Muscle of leg (tissue), 16 donors: ENCODE data around the gene PLEKHM2. TPM values are rescaled to one million over a fixed set of nuclear protein-coding genes. Genes with fewer than 3 reads are reported as not detected.

Experiments used
- DNase-seq: peaks from one replicate; pipeline ENCODE4 v3.0.0; 2013
- H3K27ac ChIP-seq: one replicate; pipeline ENCODE4 v1.5.1; 2013; ENCODE audit warnings: mild to moderate bottlenecking, low read length, control low read depth
- H3K27me3 ChIP-seq: one replicate; pipeline ENCODE4 v1.6.1; 2013; ENCODE audit warnings: low read length; ENCODE audit not compliant: control insufficient read depth, insufficient read depth
- H3K36me3 ChIP-seq: one replicate; pipeline ENCODE4 v1.6.1; 2013; ENCODE audit warnings: low read length; ENCODE audit not compliant: control insufficient read depth, insufficient read depth
- H3K4me1 ChIP-seq: one replicate; pipeline ENCODE4 v1.6.1; 2013; ENCODE audit warnings: low read length; ENCODE audit not compliant: control insufficient read depth, insufficient read depth
- H3K4me3 ChIP-seq: one replicate; pipeline ENCODE4 v1.5.1; 2013; ENCODE audit warnings: low read length, control low read depth
- H3K9me3 ChIP-seq: replicated peaks from 2 replicates; pipeline ENCODE4 v1.6.1; 2013; ENCODE audit warnings: low read depth, low read length; ENCODE audit not compliant: control insufficient read depth
- WGBS: methylation state at CpG from one replicate; pipeline ENCODE4 v1.1.5; 2013; ENCODE audit warnings: missing lambda C conversion rate; ENCODE audit not compliant: insufficient coverage; 5-methylcytosine and 5-hydroxymethylcytosine counted together
- long read RNA-seq, 11 donors: transcript quantifications; one replicate each; lab custom pipeline, GENCODE V29; 2026
- polyA plus RNA-seq, 8 donors: library from polyadenylated mRNA; unstranded; fragments of 120-200 nt; gene quantifications; one replicate each; pipeline versions ENCODE4 v1.2.1 to v1.2.3, GENCODE V29; 2013; ENCODE audit warnings: inconsistent platforms in 1 of 8, low replicate concordance in 1 of 8; ENCODE audit not compliant: insufficient read length in 8 of 8, insufficient read depth in 1 of 8
- total RNA-seq: library from RNA; stranded (reverse); fragments of 120-200 nt; gene quantifications from one replicate; pipeline ENCODE4 v1.2.4, GENCODE V29; 2013

Gene PLEKHM2, protein sequence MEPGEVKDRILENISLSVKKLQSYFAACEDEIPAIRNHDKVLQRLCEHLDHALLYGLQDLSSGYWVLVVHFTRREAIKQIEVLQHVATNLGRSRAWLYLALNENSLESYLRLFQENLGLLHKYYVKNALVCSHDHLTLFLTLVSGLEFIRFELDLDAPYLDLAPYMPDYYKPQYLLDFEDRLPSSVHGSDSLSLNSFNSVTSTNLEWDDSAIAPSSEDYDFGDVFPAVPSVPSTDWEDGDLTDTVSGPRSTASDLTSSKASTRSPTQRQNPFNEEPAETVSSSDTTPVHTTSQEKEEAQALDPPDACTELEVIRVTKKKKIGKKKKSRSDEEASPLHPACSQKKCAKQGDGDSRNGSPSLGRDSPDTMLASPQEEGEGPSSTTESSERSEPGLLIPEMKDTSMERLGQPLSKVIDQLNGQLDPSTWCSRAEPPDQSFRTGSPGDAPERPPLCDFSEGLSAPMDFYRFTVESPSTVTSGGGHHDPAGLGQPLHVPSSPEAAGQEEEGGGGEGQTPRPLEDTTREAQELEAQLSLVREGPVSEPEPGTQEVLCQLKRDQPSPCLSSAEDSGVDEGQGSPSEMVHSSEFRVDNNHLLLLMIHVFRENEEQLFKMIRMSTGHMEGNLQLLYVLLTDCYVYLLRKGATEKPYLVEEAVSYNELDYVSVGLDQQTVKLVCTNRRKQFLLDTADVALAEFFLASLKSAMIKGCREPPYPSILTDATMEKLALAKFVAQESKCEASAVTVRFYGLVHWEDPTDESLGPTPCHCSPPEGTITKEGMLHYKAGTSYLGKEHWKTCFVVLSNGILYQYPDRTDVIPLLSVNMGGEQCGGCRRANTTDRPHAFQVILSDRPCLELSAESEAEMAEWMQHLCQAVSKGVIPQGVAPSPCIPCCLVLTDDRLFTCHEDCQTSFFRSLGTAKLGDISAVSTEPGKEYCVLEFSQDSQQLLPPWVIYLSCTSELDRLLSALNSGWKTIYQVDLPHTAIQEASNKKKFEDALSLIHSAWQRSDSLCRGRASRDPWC
- 29.9 TPM for total RNA-seq
- polyA plus RNA-seq: 10 to 100 TPM; 40.2 to 55.6 (median 51.1) TPM
- long read RNA-seq, donor 1, full-length matches to known transcripts: 3 of 3 reads
- long read RNA-seq, donor 1, partial matches to known transcripts: 0 of 3 reads
- long read RNA-seq, donor 1, other reads (novel, unspliced or antisense): 0 of 3 reads
- long read RNA-seq, donor 2: 0 reads
- long read RNA-seq, donor 3, full-length matches to known transcripts: 6 of 32 reads
- long read RNA-seq, donor 3, partial matches to known transcripts: 26 of 32 reads
- long read RNA-seq, donor 3, other reads (novel, unspliced or antisense): 0 of 32 reads
- long read RNA-seq, donor 4, full-length matches to known transcripts: 3 of 18 reads
- long read RNA-seq, donor 4, partial matches to known transcripts: 15 of 18 reads
- long read RNA-seq, donor 4, other reads (novel, unspliced or antisense): 0 of 18 reads
- long read RNA-seq, donor 5, full-length matches to known transcripts: 10 of 33 reads
- long read RNA-seq, donor 5, partial matches to known transcripts: 23 of 33 reads
- long read RNA-seq, donor 5, other reads (novel, unspliced or antisense): 0 of 33 reads
- long read RNA-seq, donor 6, full-length matches to known transcripts: 5 of 18 reads
- long read RNA-seq, donor 6, partial matches to known transcripts: 13 of 18 reads
- long read RNA-seq, donor 6, other reads (novel, unspliced or antisense): 0 of 18 reads
- long read RNA-seq, donor 7, full-length matches to known transcripts: 1 of 17 reads
- long read RNA-seq, donor 7, partial matches to known transcripts: 16 of 17 reads
- long read RNA-seq, donor 7, other reads (novel, unspliced or antisense): 0 of 17 reads
- long read RNA-seq, donor 8, full-length matches to known transcripts: 2 of 2 reads
- long read RNA-seq, donor 8, partial matches to known transcripts: 0 of 2 reads
- long read RNA-seq, donor 8, other reads (novel, unspliced or antisense): 0 of 2 reads
- long read RNA-seq, donor 9, full-length matches to known transcripts: 2 of 16 reads
- long read RNA-seq, donor 9, partial matches to known transcripts: 14 of 16 reads
- long read RNA-seq, donor 9, other reads (novel, unspliced or antisense): 0 of 16 reads
- long read RNA-seq, donor 10, partial matches to known transcripts: 7 of 7 reads
- long read RNA-seq, donor 10, other reads (novel, unspliced or antisense): 0 of 7 reads
- long read RNA-seq, donor 11, partial matches to known transcripts: 6 of 6 reads
- long read RNA-seq, donor 11, other reads (novel, unspliced or antisense): 0 of 6 reads

- WGBS: under 1% methylated on average over 52 of the region's 52 CpGs
- peaks cover 17% of the 10 kb centered on the region for H3K4me1 ChIP-seq
- no peaks in the 10 kb centered on the region for H3K27me3 ChIP-seq
- H3K36me3 ChIP-seq: no peaks in the 10 kb centered on the region
- H3K4me3 ChIP-seq: peak within 1 kb of the TSS; percentile 90
- H3K9me3 ChIP-seq: no peaks in the 10 kb centered on the region
- DNase-seq: peak; percentile 70
- H3K27ac ChIP-seq: peak within 1 kb of the TSS; percentile 95
These were observed at the start of gene PLEKHM2 for GRCh38 chr1:15684042-15684461. Gene PLEKHM2 (plus strand): TSS chr1:15684320. CDS start chr1:15684559, 239 bp downstream.

DNA sequence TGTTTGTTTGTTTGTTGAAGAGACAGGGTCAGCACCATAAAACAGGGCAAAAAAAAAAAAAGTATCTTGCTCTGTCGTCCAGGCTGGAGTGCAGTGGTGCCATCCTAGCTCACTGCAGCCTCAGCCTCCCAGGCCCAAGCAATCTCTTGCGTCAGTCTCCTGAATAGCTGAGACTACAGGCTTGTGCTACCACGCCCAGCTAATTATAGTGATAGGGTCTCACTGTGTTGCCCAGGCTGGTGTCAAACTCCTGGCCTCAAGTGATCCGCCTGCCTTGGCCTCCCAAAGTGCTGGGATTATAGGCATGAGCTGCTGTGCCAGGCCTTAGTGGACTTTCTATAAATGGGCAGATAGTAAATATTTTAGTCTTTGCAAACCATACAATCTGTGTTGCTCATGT, 47.7 kb upstream of the PLEKHM2 start:
- H3K27me3 ChIP-seq: no peaks in the 10 kb centered on the region
- DNase-seq: no peak
- no peak overlapping the region for H3K4me3 ChIP-seq
- no peaks in the 10 kb centered on the region for H3K4me1 ChIP-seq
- peaks cover 68% of the 10 kb centered on the region for H3K36me3 ChIP-seq
- WGBS: 75% methylated on average over 2 of the region's 4 CpGs
- no peaks in the 10 kb centered on the region for H3K9me3 ChIP-seq
- H3K27ac ChIP-seq: no peak overlapping the region

- Histone ChIP-seq H3K4me3 (no peak overlapping the region), H3K27ac (no peak overlapping the region), H3K36me3 (peaks cover 70% of the 10 kb centered on the region), H3K9me3 (no peaks in the 10 kb centered on the region), H3K4me1 (no peaks in the 10 kb centered on the region), H3K27me3 (no peaks in the 10 kb centered on the region)
- WGBS: no CpG with 5 or more reads among the region's 4 CpGs
- no peak for DNase-seq
These were observed 46.3 kb upstream of the PLEKHM2 start for GRCh38 chr1:15637826-15638225.

GRCh38 chr1:15639262-15639661, 44.9 kb upstream of the PLEKHM2 start:
- Histone ChIP-seq H3K9me3 (no peaks in the 10 kb centered on the region), H3K36me3 (peaks cover 61% of the 10 kb centered on the region), H3K27me3 (no peaks in the 10 kb centered on the region), H3K4me3 (no peak overlapping the region), H3K27ac (no peak overlapping the region), H3K4me1 (no peaks in the 10 kb centered on the region)
- DNase-seq: no peak

GRCh38 chr1:15639931-15640330, 44.2 kb upstream of the PLEKHM2 start:
- 96% methylated on average over 2 of the region's 4 CpGs for WGBS
- DNase-seq: no peak
- H3K4me3 ChIP-seq: no peak overlapping the region
- no peaks in the 10 kb centered on the region for H3K9me3 ChIP-seq
- no peaks in the 10 kb centered on the region for H3K27me3 ChIP-seq
- no peaks in the 10 kb centered on the region for H3K4me1 ChIP-seq
- no peak overlapping the region for H3K27ac ChIP-seq
- peaks cover 57% of the 10 kb centered on the region for H3K36me3 ChIP-seq

- Histone ChIP-seq H3K4me1 (no peaks in the 10 kb centered on the region), H3K9me3 (no peaks in the 10 kb centered on the region), H3K27ac (no peak overlapping the region), H3K4me3 (no peak overlapping the region), H3K36me3 (peaks cover 57% of the 10 kb centered on the region), H3K27me3 (no peaks in the 10 kb centered on the region)
- no peak for DNase-seq
- WGBS: 79% methylated on average over 3 of the region's 3 CpGs
These were observed 43.5 kb upstream of the PLEKHM2 start for GRCh38 chr1:15640667-15641066.

GRCh38 chr1:15649937-15650336, 34.2 kb upstream of the PLEKHM2 start:
- H3K9me3 ChIP-seq: no peaks in the 10 kb centered on the region
- no peak overlapping the region for H3K27ac ChIP-seq
- H3K36me3 ChIP-seq: peaks cover 37% of the 10 kb centered on the region
- no peaks in the 10 kb centered on the region for H3K4me1 ChIP-seq
- no peaks in the 10 kb centered on the region for H3K27me3 ChIP-seq
- DNase-seq: no peak
- H3K4me3 ChIP-seq: no peak overlapping the region
- no CpG with 5 or more reads among the region's 1 CpG for WGBS

- no peak overlapping the region for H3K4me3 ChIP-seq
- H3K9me3 ChIP-seq: no peaks in the 10 kb centered on the region
- H3K27me3 ChIP-seq: no peaks in the 10 kb centered on the region
- DNase-seq: no peak
- WGBS: no CpG with 5 or more reads among the region's 2 CpGs
- peaks cover 32% of the 10 kb centered on the region for H3K36me3 ChIP-seq
- H3K4me1 ChIP-seq: no peaks in the 10 kb centered on the region
- H3K27ac ChIP-seq: no peak overlapping the region
These were observed 33.7 kb upstream of the PLEKHM2 start for GRCh38 chr1:15650433-15650832.
